Occipital lobe (tissue), 2 donors: ENCODE measurements around the gene ZFP82. TPM values are rescaled to one million over a fixed set of nuclear protein-coding genes. Genes with fewer than 3 reads are reported as not detected.

ENCODE experiments used
- DNase-seq: peaks from one replicate; lab custom pipeline; 2025; lab: John Stamatoyannopoulos, UW
- total RNA-seq: library from RNA; depleted of rRNA; stranded (reverse); fragments of >200 nt; gene quantifications from one replicate; pipeline ENCODE4 v1.2.3, GENCODE V29; 2014

The ZFP82 gene
- total RNA-seq: 45.5 TPM

DNA sequence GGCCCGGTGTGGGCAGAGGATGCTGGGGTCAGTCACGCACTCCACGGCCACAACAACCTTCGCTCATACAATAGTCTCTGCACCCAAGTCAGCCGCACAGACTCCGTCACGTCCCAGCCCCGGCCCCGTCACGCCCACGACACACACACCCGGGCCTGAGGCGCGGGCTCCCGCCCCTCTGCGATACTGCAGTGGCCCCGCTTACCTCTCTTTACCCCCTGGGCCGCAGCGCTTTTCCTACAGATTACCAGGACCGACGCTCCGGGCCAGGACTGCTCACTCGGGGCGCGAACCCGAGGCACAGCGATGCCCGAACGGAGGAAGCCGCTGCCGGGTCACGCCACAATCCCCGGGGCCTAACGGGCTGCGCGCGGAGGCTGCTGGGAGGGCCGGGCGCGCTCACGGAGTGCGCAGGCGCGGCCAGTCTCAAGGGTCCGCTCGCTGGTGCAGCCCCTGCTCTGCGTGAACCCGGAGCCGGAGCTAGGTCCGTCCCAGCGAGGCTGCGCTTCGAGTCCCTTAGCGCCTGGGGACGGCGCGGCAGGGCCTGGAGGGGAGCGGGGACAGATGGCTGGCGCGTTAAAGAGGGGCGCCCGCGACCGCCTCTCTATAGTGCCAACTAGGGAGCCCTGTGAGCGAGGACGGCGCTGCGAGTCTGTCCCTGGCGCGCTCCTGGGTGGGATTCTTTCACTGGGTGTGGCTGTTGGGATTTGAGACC is at the start of gene ZFP82:
Gene ZFP82 (minus strand): TSS at position 358 of the 715 bp plus-strand sequence. CDS start 8,855 bp downstream, outside the sequence.
- DNase-seq: peak; percentile 72

DNA sequence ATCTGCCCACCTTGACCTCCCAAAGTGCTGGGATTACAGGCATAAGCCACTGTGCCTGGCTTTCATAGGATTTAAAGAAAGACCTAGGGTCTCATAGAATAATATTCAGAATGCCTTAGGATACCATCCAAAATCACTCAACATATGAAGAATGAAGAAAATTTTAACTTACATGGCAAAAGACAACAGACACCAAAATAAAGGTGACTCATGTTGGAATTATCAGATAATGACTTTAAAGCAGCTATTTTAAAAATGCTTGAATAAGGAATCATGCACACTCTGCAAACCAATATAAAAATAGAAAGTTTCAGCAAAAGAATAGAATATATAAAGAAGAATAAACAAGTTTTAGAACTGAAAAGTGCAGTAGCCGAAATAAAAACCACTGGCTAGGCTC is 41.6 kb upstream of the ZFP82 start:
- DNase-seq: no peak

DNA sequence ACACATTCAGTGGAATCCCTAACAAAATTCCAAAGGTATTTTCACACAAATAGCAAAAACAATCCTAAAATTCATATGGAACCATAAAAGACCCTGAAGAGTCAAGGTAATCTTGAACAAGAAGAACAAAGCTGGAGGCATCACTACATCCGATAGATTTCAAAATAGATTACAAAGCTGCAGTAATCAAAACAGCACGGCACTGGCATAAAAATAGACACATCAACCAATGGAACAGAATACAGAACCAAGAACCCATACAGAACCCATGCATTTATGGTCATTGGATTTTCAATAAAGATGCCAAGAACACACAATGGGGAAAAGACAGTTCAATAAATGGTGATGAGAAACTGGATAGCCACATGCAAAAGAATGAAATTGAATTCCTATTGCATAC is 38.4 kb upstream of the ZFP82 start:
- no peak for DNase-seq

DNA sequence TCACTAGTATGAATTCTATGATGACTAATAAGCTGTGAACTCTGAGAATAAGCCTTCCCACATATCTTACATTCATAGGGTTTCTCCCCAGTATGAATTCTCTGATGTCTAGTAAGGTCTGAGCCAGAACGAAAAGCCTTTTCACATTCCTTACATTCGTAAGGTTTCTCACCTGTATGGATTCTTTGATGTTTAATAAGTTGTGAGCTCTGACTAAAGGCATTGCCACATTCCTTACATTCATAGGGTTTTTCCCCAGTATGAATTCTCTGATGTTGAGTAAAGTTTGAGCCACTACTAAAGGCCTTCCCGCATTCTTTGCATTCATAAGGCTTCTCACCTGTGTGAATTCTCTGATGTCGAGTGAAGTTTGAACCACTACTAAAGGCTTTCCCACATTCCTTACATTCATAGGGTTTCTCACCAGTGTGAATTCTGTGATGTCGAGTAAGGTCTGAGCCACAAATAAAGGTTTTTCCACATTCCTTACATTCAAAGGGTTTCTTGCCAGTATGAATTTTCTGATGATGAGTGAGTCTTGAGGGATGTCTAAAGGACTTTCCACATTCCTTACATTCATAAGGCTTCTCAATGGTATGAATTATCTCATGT is 30.7 kb upstream of the ZFP82 start:
- no peak for DNase-seq

DNA sequence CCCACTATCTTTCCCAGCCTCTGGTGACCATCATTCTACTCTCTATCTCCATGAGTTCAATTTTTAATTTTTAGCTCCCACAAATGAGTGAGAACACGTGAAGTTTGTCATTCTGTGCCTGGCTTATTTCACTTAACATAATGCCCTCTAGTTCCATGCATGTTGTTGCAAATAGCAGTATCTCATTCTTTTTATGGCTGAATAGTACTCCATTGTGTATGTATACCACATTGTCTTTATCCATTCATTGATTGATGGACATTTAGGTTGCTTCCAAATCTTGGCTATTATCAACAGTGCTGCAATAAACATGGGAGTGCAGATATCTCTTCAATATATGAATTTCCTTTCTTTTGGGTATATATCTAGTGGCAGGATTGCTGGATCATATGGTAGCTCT is 22.9 kb upstream of the ZFP82 start:
- no peak for DNase-seq

DNA sequence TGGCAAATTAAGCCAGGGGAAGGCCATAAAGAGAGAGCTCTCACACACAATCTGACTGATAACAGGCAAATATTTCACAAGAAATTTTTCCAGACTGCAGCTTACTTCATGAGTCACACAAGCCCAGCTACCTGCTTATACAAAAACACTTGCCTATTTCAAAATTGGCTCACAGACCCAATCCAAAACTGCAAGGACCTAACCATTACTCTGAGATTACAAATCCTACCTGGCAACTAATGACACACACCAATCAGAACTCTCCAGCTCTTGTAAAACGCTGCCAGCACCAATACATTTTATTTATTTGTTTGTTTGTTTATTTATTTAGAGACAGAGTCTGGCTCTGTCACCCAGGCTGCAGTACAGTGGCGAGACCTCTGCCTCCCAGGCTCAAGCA is 18.1 kb upstream of the ZFP82 start:
- no peak for DNase-seq

DNA sequence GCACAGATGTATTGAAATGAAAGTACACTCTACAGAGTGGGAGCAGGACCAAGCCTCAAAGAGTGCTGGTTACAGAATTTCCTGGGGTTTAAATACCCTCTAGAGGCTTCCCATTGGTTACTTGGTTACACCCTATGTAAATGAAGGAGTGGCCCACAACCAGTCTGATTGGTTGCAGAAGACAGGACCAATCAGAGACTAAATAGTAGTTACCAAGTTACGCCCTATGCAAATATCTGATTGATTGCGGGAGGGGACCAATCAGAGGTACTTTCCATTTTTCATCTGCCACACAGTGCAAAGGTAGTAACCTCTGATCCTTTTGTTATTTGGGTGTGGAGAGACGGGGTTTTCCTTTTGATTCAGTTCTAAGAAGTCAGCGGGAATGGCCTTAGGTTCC is 5.5 kb upstream of the ZFP82 start:
- DNase-seq: no peak

DNA sequence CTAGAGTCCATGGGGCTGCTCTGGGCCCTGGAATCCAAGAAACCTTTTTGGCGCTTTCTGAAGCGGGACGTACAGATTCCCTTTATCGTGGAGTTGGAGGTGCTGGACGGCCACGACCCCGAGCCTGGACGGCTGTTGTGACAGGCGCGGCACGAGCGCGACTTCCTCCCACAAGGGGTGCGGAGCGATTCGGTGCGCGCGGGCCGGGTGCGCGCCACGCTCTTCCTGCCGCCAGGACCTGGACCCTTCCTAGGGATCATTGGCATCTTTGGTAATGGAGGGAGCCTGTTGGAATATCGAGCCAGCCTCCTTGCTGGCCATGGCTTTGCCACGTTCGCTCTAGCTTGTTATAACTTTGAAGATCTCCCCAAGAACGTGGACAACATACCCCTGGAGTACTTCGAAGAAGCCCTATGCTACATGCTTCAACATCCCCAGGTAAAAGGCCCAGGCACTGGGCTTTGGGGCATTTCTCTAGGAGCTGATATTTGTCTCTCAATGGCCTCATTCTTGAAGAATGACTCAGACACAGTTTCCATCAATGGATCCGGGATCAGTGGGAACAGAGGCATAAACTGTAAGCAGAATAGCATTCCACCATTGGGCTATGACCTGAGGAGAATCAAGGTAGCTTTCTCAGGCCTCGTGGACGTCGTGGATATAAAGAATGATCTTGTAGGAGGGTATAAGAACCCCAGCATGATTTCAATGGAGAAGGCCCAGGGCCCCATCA is 3.5 kb upstream of the ZFP82 start:
- DNase-seq: no peak

DNA sequence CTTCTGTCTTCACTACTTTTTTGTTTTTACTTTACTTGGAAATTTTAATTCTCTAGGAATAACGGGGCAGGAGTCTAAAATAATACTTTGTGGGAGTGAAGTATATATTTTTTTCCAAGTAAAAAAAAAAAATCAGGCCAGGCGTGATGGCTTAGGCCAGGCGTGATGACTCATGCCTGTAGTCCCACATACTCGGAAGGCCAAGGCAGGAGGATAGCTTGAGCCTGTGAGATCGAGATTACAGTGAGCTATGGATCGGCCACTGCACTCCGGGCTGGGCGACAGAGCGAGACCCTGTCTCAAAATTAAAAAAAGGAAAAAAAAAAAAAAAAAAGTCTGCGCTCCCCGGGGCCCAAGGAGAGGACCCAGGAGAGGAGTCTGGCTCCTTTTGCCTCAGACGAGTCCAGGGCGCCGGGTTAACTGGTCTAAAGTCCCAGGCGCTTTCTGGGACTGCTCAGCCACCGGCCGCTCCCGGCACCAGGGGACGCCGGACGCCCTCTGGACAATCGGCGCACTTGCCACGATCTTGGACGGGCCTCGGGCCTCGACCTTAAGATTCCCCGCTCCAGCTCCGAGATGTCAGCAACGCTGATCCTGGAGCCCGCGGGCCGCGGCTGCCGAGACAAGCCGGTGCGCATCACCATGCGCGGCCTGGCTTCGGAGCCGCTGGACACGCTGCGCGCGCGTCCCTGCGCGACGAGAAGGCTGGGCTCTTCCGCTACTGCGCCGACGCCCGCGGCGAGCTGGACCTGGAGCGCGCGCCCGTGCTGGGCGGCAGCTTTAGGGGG is 2.7 kb upstream of the ZFP82 start:
- DNase-seq: peak; percentile 6

DNA sequence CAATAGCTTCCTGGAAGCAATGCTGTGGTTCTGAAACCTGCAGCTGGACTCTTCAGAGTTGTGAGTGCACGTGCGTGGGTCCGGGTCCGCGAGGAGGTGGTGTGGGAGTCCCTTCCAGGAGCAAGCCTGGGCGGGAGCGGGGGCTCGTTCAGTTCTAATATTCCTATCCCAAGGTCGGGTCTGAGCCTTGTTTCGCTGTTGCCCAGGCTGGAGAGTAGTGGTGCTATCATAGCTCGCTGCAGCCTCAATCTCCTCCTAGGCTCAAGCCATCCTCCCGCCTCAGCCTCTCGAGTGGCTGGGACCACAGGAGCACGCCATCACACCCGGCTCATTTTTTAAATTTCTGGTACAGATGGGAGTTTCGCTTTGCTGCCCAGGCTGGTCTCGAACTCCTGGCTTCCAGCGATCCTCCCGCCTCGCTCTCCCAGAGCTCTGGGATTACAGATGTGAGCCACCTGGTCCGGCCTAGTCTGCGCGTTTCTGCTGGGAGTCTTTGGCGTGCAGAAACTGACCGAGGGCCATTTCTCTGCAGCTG is 625 bp downstream of the ZFP82 start:
- DNase-seq: no peak

DNA sequence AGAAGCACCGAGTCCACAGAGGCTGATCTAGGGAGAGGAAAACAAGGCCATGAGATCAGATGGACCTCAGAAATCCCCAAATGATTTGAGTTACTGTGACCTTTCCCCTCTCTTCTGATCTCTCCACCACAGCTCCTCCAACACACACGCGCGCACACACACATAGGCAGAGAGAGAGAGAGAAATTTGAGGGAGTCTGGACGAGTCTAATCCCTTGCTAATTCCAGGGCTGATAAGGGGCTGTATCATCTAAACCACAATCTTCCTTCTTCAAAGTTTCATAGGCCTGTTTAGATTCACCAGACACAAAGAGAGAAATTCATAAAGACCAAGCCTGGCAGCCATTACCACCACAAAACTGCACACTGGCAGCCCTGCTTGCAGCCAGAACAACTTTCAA is 8.6 kb downstream of the ZFP82 start:
- no peak for DNase-seq

DNA sequence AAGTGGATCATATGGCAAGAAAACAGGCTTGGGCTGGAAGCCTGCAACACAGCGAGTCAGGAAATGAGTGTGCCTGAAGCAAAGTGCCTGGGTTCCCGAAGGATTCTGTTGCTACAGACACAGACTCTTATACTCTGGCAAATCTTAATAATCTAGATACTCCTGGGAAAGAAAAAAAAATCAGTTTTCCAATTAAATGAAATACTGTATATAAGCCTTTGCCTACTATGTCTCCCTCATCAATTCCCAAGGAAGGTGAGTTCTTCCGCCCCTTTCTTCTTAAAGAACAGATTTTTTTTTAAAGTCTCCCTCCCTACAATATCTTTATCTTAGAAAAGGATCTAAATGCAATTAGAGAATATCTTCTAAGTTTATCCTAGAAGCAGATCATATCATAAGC is 10.3 kb downstream of the ZFP82 start:
- no peak for DNase-seq

DNA sequence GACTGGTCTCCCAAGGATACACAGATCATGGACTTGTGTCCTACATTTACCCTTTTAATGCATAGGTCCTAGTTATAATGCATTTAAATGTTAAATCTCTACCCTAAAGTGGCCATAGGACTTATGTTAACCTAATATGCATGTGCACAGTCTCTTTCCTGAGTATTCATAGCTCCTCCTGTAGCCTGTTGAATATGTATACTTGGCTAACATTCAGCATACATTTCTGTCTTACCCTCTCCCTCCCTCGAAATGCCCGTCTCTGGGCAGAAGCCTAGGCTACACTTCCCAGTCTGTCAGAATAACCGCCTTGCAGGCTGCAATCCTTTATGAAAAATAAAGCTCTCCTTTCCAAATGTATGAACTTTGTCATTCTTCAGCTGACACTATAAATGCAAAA is 13.9 kb downstream of the ZFP82 start:
- DNase-seq: no peak

DNA sequence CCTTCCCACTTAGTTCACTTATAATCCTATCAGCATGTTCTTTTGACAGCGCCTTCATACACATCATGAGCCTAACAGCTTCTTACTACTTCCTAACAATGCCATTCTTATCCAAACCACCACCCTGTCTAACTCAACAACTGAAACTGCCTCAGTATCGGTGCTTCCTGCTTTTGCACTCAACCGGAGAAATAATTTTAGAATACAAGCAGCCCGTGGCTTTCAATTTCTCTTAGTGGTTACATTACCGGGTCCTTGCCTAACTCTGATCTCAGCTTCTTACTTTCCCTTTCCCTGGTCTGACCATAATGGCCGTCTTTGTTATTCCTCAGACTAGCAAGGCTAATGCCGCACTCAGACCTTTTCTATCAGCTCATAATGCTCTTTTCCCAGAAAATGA is 17.0 kb downstream of the ZFP82 start:
- no peak for DNase-seq

DNA sequence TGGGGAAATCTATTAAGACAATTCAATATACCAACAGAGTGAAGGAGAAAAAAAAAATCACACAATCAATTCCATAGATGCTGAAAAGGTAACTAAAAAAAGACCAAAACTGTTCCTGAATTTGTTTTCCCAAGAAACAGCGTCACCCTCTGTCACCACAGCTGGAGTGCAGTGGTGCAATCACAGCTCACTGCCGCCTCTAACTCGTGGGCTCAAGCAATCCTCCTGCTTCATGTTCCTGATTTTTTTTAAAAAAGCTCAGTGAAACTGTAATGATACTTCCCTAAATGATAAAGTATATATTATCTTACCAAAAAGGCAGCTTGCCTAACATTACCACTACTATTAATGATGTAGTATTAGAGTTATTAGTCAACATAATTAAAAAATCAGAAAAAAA is 19.9 kb downstream of the ZFP82 start:
- no peak for DNase-seq

DNA sequence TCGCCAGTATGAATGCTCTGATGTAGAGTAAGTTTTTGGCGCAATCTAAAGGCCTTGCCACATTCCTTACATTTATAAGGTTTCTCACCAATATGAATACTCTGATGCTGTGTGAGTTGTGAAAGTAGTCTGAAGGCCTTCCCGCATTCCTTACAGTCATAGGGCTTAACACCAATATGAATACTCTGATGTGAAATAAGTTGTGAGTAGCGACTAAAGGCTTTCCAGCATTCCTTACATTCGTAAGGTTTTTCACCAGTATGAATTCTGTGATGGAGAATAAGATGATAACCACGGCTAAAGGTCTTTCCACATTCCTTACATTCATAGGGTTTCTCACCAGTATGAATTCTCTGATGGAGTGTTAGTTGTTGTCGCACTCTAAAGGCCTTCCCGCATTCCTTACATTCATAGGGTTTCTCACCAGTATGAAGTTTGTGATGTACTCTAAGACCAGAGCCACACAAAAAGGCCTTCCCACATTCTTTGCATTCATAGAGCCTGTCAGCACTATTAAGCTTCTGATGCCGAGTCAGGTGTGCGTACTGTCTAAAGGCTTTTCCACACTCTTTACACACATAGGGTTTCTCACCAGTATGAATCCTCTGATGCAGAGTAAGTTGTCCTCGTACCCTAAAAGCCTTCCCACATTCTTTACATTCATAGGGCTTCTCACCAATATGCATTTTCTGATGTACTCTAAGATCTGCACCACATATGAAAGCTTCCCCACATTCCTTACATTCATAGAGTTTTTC is 25.3 kb downstream of the ZFP82 start:
- DNase-seq: no peak

DNA sequence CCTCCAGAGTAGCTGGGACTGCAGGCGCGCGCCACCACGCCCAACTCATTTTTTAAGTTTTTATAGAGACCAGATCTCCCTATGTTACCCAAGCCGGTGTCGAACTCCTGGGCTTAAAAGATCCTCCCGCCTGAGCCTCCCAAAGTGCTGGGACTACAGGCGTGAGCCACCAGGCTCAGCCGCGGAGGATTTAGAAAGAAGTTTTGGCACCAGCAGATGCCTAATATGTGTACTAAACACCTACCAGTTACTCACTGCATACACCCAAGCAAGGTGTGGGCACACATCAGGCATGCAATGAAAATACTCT is 39.0 kb downstream of the ZFP82 start:
- DNase-seq: no peak

DNA sequence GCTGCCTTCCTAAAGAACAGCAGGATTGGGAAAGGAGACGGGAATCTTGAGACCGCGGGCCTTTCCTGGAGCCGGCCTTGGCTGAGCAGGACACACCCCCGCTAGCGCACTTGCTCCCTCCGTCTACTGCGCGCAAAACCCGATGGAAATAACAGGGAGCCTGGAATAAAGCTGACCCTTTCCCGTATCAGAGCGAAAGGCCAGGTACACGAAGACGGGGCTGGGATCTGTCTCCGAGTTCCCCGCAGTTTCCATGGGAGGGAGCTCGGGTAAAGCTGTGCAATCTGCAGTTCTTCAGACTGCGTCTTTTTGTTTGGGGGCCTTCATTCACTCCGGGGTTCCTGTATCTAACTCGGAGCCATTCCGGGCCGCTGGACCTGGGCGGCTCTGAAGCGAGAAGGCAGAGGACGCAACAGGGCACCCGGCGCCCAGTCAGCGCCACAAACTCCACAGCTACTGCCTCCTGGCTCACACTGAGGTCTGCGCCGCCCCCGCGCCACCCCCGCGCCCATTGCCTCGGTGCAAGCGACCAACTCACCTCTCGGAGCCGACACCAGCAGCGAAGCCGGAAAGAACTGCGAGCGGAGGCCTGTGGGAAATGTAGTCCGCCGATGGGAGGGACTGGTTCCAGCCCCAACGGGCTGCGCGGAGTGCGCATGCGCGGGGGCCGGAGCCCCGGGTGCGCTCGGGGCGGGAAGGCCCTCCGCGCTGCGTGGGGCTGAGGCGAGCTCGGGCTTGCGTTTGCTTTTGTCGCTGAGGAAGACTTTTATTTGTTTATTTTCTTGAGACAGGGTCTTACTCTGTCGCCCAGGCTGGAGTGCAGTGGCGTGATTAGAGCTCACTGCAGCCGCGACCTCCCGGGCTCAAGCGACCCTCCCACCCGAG is 39.6 kb downstream of the ZFP82 start, which contains the start of gene ZFP14:
Gene ZFP14 (minus strand): TSS at position 577 of the 885 bp plus-strand sequence. CDS start 11,309 bp downstream, outside the sequence.
- peak; percentile 93 for DNase-seq

DNA sequence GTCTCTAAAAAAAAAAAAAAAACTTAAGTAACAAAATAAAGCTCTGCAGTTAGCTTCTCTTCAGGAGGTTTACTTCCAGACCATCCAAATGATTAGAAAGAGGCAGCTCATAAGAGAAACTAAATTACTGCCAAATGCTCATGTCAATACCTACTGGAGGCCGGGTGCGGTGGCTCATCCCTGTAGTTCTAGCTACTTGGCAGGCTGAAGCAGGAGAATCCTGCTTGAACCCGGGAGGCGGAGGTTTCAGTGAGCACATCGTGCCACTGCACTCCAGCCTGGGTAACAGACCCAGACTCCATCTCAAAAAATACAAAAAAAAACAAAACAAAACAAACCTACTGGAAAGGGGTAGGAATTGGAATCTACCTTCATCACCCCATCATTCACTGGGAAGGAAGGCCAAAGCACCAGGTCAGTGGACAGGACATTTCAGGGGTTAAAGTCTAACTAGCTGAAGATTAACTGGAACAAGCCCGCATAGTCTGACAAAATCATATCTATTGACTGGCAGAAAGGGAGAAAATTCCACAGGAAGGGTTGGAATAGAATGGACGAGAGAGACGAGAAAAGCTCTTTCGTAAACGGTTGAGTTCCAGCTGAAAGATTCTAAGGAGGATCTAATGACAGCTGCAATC is 40.8 kb downstream of the ZFP82 start:
- no peak for DNase-seq
